Skeletal muscle satellite cell (primary cell): Measurements from ENCODE around the gene NT5DC3.

ENCODE experiments used
- H3K27me3 ChIP-seq: 2 replicates; pipeline ENCODE4 v1.7.0; 2013; ENCODE audit warnings: low read length; ENCODE audit not compliant: control insufficient read depth, insufficient read depth
- H3K36me3 ChIP-seq: 2 replicates; pipeline ENCODE4 v1.7.0; 2013; ENCODE audit warnings: mild to moderate bottlenecking, control low read depth, low read length; ENCODE audit not compliant: insufficient read depth
- H3K4me1 ChIP-seq: 2 replicates; pipeline ENCODE4 v1.7.0; 2013; ENCODE audit warnings: low read length; ENCODE audit not compliant: control insufficient read depth, insufficient read depth
- H3K4me2 ChIP-seq: 2 replicates; pipeline ENCODE4 v1.7.0; 2013; ENCODE audit warnings: mild to moderate bottlenecking, low read length
- H3K4me3 ChIP-seq: 2 replicates; pipeline ENCODE4 v1.7.0; 2013; ENCODE audit warnings: low read length
- H3K9ac ChIP-seq: 2 replicates; pipeline ENCODE4 v1.7.0; 2013; ENCODE audit warnings: mild to moderate bottlenecking, low read depth, low read length, moderate library complexity
- H3K9me3 ChIP-seq: replicated peaks from 2 replicates; pipeline ENCODE4 v1.7.0; 2013; ENCODE audit warnings: mild to moderate bottlenecking, control low read depth, low read length

The NT5DC3 gene

GRCh38 chr12:103734863-103735262 is 106.2 kb downstream of the NT5DC3 start:
- H3K9me3 ChIP-seq: no peaks in the 10 kb centered on the region
- no peak overlapping the region for H3K4me2 ChIP-seq
- H3K4me3 ChIP-seq: no peak overlapping the region
- H3K9ac ChIP-seq: no peak overlapping the region
- peaks cover 5% of the 10 kb centered on the region for H3K27me3 ChIP-seq
- no peaks in the 10 kb centered on the region for H3K36me3 ChIP-seq
- no peaks in the 10 kb centered on the region for H3K4me1 ChIP-seq

- Histone ChIP-seq H3K27me3 (peaks cover 5% of the 10 kb centered on the region), H3K4me1 (no peaks in the 10 kb centered on the region), H3K4me3 (no peak overlapping the region), H3K9ac (no peak overlapping the region), H3K36me3 (no peaks in the 10 kb centered on the region), H3K4me2 (no peak overlapping the region), H3K9me3 (no peaks in the 10 kb centered on the region)
These were observed 109.5 kb downstream of the NT5DC3 start for GRCh38 chr12:103731539-103731938.

GRCh38 chr12:103729499-103729898 is 111.5 kb downstream of the NT5DC3 start:
- Histone ChIP-seq H3K27me3 (no peaks in the 10 kb centered on the region), H3K36me3 (no peaks in the 10 kb centered on the region)

GRCh38 chr12:103728323-103728722 is 112.7 kb downstream of the NT5DC3 start:
- Histone ChIP-seq H3K36me3 (no peaks in the 10 kb centered on the region), H3K9ac (no peak overlapping the region), H3K9me3 (no peaks in the 10 kb centered on the region), H3K4me2 (no peak overlapping the region), H3K4me1 (no peaks in the 10 kb centered on the region), H3K27me3 (no peaks in the 10 kb centered on the region), H3K4me3 (no peak overlapping the region)

More at GRCh38 chr12:103729499-103729898, 111.5 kb downstream of the NT5DC3 start:
- H3K4me1 ChIP-seq: no peaks in the 10 kb centered on the region
- no peak overlapping the region for H3K9ac ChIP-seq
- H3K4me3 ChIP-seq: no peak overlapping the region
- H3K4me2 ChIP-seq: no peak overlapping the region
- no peaks in the 10 kb centered on the region for H3K9me3 ChIP-seq

GRCh38 chr12:103727638-103728037 is 113.4 kb downstream of the NT5DC3 start:
- no peaks in the 10 kb centered on the region for H3K36me3 ChIP-seq
- no peaks in the 10 kb centered on the region for H3K4me1 ChIP-seq
- no peak overlapping the region for H3K4me2 ChIP-seq
- H3K4me3 ChIP-seq: no peak overlapping the region
- no peak overlapping the region for H3K9ac ChIP-seq
- H3K27me3 ChIP-seq: no peaks in the 10 kb centered on the region
- no peaks in the 10 kb centered on the region for H3K9me3 ChIP-seq

- H3K4me3 ChIP-seq: no peak overlapping the region
- no peaks in the 10 kb centered on the region for H3K4me1 ChIP-seq
- H3K27me3 ChIP-seq: peaks cover 4% of the 10 kb centered on the region
- H3K9ac ChIP-seq: no peak overlapping the region
- no peaks in the 10 kb centered on the region for H3K9me3 ChIP-seq
- H3K36me3 ChIP-seq: no peaks in the 10 kb centered on the region
- H3K4me2 ChIP-seq: no peak overlapping the region
These were observed 115.6 kb downstream of the NT5DC3 start for GRCh38 chr12:103725398-103725797.
